AG10803 (cell line): Measurements from ENCODE around the gene GBA2.

Experiments used
- DNase-seq: peaks from one replicate; pipeline ENCODE4 v3.0.0; 2010; ENCODE audit warnings: low read depth
- H3K4me3 ChIP-seq: 2 replicates; pipeline ENCODE4 v1.5.1; 2011; ENCODE audit warnings: mild to moderate bottlenecking, low read length, control low read depth
- CTCF ChIP-seq: conservative IDR thresholded peaks from 2 replicates; pipeline ENCODE4 v1.5.1; 2011; ENCODE audit warnings: mild to moderate bottlenecking, low read length, control low read depth, inconsistent platforms

GBA2 gene

DNA sequence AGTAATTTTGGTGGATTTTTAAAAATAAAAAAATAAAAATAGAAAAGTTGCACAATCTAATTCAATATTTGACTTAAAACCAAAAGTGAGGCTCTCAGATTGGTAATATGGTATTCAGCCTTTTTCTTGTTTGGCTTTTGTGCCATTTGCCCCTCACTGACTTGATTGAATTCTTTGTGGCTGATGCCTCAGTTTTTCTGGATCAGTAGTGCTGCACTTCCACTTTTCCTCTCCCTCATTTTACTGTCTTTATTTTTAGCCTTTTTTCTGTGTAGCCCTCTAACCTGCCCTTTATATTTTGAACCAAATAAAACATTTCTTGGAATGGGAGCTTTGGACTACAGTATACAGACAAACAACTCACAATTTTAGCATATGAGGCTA lies 8.9 kb upstream of the GBA2 start:
- no peak overlapping the region for H3K4me3 ChIP-seq
- TF ChIP-seq CTCF = no peak
- DNase-seq = no peak

GRCh38 chr9:35757226-35757891 lies 8.3 kb upstream of the GBA2 start:
- no peak for DNase-seq
- TF ChIP-seq CTCF = no peak
- H3K4me3 ChIP-seq = peak overlapping the region; percentile 20; the same call in 1 of the 2 replicates

GRCh38 chr9:35756275-35757225 lies 7.5 kb upstream of the GBA2 start:
- no peak for DNase-seq
- peak overlapping the region; percentile 44 for H3K4me3 ChIP-seq
- peak; percentile 50 for TF ChIP-seq CTCF

DNA sequence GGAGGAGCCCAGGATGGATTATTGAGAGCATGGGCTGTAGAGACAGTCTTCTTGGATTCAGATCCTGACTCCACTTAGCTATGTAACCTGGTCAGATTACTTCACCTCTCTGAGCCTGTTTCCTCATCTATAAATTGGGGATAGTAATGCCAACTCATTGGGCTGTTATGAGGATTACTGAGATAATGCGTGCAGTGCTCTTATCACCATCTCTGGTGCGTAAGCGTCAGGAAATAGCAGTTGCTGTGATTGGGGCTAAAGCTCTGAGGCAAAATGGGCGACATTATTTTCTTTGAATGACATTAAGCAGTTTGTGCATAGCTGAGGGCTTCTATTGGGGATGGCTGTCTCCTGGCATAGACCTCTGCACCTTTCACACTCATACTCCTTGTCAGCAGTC lies 6.0 kb upstream of the GBA2 start:
- no peak overlapping the region for H3K4me3 ChIP-seq
- no peak for TF ChIP-seq CTCF
- DNase-seq = no peak

DNA sequence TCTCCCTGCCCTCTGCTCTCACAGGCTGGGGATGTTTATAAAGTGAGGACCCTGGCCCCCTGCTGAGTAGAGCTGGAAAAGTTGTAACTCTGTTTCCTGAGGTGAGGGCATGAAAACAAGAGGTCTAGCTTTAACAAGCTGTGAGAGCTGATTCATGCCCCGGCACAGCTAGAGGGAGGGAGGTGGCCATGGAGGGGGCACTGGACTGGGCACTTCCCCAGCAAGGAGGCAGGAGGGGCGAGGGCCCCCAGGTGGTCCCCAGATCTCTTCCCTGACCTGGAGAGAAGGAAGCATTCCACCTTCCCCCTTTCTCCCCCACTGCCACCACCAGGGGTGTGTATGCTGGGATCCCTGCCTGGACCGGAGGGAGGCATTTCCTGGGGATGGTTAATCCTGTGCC lies 5.2 kb upstream of the GBA2 start, which contains the start of gene MSMP:
MSMP (minus strand) TSS at position 13 of the 400 bp plus-strand sequence. CDS start 147 bp downstream, outside the sequence.
- no peak for TF ChIP-seq CTCF
- no peak for DNase-seq

DNA sequence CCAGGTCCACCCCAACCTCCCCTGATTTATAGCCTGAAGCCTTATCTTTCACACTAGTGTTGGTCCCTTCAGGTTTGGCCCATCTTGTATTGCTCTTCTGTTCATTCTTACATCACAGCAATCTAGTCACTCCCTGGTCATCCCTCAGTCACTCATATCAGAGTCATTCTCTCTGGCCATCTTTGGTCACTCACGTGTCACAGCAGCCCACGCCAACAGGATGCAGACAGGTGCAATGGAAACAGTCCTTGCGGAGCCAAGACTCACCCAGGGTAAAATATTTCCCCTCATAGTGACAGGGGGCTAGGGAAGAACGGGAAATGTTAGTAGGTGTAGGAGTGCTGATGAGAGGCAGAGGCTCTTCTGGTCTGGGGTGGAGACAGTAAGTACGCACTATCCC lies 4.4 kb upstream of the GBA2 start:
- no peak overlapping the region for H3K4me3 ChIP-seq
- DNase-seq = no peak
- TF ChIP-seq CTCF = no peak

More for the DNA sequence above, 5.2 kb upstream of the GBA2 start, which contains the start of gene MSMP:
- no peak within 1 kb of the TSS for H3K4me3 ChIP-seq

DNA sequence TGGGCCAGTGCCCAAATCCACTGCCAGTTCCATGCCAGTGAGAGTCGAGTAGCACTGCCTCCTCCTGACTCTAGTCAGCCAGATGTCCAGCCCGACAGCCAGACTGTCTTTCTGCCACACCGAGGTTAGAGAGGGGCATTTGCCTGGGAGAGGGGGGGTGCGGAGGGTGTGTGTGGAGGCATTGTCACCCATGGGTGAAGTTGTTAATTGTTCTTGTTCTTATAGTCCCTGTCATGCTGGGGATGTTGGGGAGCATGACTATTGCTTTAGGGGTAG lies 1.2 kb upstream of the GBA2 start:
- peak overlapping the region; percentile 86 for H3K4me3 ChIP-seq
- TF ChIP-seq CTCF = no peak
- no peak for DNase-seq
